ENCODE measurements around the gene SNTG2. TPM values are rescaled to one million over a fixed set of nuclear protein-coding genes. Genes with fewer than 3 reads are reported as not detected.

Gene SNTG2
- total RNA-seq, 5 donors from 2014 or later (not counting 1 experiment from before 2014, with no cell fraction given): 0.86 to 4.8 (median 2.7) TPM

DNA sequence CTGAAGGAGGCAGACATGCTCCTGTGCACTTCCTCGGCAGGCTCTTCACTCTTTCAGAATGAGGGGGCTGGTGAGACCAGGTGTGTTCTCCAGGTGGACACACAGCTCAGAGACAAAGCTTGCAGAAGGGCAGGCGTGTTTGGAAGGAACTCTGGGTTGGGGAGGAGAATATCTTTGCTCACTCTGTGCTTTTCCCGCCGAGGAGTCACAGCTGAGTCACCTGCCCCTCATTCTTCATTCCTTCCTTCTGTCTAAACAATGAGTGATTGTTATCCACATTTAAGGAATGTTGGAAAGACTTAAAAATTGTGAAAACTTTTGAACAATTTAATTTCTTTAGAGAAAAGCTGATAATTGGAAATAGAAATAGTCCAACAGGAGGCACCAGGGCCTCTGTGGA lies 336.3 kb downstream of the SNTG2 start:
- no peak overlapping the region for H3K4me3 ChIP-seq (ENCODE audit: control insufficient read depth in 1 of 2, extremely low read depth in 1 of 2, low read length in 1 of 2)
- Mint-ChIP-seq H3K27me3 (no peaks in the 10 kb centered on the region), H3K9me3 (no peaks in the 10 kb centered on the region), H3K4me1 (peaks cover 0 to 9% (median 0%) of the 10 kb centered on the region in 3 donors), H3K36me3 (no peaks in the 10 kb centered on the region), H3K27ac (no peak overlapping the region), H3K4me3 (no peak overlapping the region)
- ChIA-PET POLR2A (no interaction called here), CTCF (no interaction called here)
- 100% methylated on average over 1 of the region's 4 CpGs for WGBS (ENCODE audit: insufficient coverage)
- H3K4me1 ChIP-seq (ENCODE audit: control insufficient read depth in 1 of 2, extremely low read depth in 1 of 2, insufficient read depth in 2 of 2, low read length in 2 of 2): no peaks in the 10 kb centered on the region
- H3K9me3 ChIP-seq: no peaks in the 10 kb centered on the region
- no peaks in the 10 kb centered on the region for H3K36me3 ChIP-seq (ENCODE audit: control insufficient read depth in 2 of 2, extremely low read depth in 1 of 2, insufficient read depth in 1 of 2, low read length in 1 of 2)
- H3K27me3 ChIP-seq (replicated peaks in 1 of 2; ENCODE audit: control insufficient read depth in 2 of 2, extremely low read depth in 1 of 2, insufficient read depth in 2 of 2, low read length in 1 of 2): peaks cover 0 to 2% of the 10 kb centered on the region in 2 experiments
- no peak for DNase-seq
- no peak overlapping the region for H3K27ac ChIP-seq (ENCODE audit: low read length)
- no peak for ATAC-seq (replicated peaks in 1 of 4)

DNA sequence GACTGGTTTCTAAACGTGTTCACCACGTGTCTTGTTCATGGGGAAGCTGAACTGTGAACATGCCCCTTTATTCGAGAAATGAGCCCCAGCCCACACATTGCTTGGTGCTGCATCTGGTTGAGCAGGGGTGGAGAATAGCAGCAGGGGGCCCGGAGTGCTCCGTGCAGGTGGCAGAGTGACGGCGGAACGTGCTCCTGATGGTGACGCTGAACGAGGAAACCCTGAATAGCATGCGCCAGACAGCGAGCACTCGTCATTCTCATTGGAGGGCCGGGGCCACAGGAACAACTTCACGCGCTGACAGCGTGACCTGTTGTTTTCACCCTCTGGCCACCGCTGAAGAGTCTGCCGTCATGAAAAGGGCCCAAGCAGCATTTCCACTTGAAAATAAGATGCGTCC lies 336.8 kb downstream of the SNTG2 start:
- Mint-ChIP-seq H3K27ac (no peak overlapping the region), H3K27me3 (no peaks in the 10 kb centered on the region)
- POLR2A ChIA-PET: no interaction called here

DNA sequence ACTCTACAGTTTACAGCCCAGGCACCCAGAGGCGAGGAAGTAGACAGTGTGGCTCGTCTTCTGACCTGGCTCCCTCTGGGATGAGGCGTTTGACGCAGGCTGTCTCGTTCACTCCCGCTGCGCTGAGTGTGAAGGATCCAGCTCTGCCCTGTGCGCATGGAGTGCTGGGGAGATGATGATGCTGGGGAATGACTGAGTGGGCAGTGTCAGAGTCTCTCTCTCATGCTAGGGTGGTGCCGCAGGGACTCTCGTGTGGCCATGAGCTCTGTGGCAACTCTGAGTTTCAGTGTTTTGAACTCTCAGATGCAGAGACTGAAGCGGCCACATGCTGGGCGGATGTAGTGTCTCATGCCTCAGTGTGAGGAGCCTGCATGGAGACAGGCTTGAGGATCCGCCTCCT lies 344.3 kb downstream of the SNTG2 start:
- 87% methylated on average over 10 of the region's 13 CpGs for WGBS (ENCODE audit: insufficient coverage)
- no peak for ATAC-seq (replicated peaks in 1 of 4)
- Mint-ChIP-seq H3K27me3 (no peaks in the 10 kb centered on the region), H3K9me3 (peaks cover 6 to 8% (median 6%) of the 10 kb centered on the region in 3 donors), H3K36me3 (peaks cover 3% of the 10 kb centered on the region), H3K4me1 (peaks cover 0 to under 1% (median 0%) of the 10 kb centered on the region in 3 donors), H3K27ac (no peak overlapping the region), H3K4me3 (no peak overlapping the region)
- DNase-seq: no peak
- Histone ChIP-seq H3K4me3 (ENCODE audit: control insufficient read depth in 1 of 2, extremely low read depth in 1 of 2, low read length in 1 of 2) (no peak overlapping the region), H3K4me1 (ENCODE audit: control insufficient read depth in 1 of 2, extremely low read depth in 1 of 2, insufficient read depth in 2 of 2, low read length in 2 of 2) (no peaks in the 10 kb centered on the region), H3K27me3 (replicated peaks in 1 of 2; ENCODE audit: control insufficient read depth in 2 of 2, extremely low read depth in 1 of 2, insufficient read depth in 2 of 2, low read length in 1 of 2) (peaks cover 2 to 4% of the 10 kb centered on the region in 2 experiments), H3K9me3 (no peaks in the 10 kb centered on the region), H3K36me3 (ENCODE audit: control insufficient read depth in 2 of 2, extremely low read depth in 1 of 2, insufficient read depth in 1 of 2, low read length in 1 of 2) (no peaks in the 10 kb centered on the region), H3K27ac (ENCODE audit: low read length) (no peak overlapping the region)
- ChIA-PET POLR2A (no interaction called here), CTCF (no interaction called here)

More for the DNA sequence above, 336.8 kb downstream of the SNTG2 start:
- H3K36me3 Mint-ChIP-seq: no peaks in the 10 kb centered on the region
- Histone ChIP-seq H3K4me3 (ENCODE audit: control insufficient read depth in 1 of 2, extremely low read depth in 1 of 2, low read length in 1 of 2) (no peak overlapping the region), H3K27me3 (replicated peaks in 1 of 2; ENCODE audit: control insufficient read depth in 2 of 2, extremely low read depth in 1 of 2, insufficient read depth in 2 of 2, low read length in 1 of 2) (peaks cover 0 to 2% of the 10 kb centered on the region in 2 experiments), H3K36me3 (ENCODE audit: control insufficient read depth in 2 of 2, extremely low read depth in 1 of 2, insufficient read depth in 1 of 2, low read length in 1 of 2) (no peaks in the 10 kb centered on the region), H3K4me1 (ENCODE audit: control insufficient read depth in 1 of 2, extremely low read depth in 1 of 2, insufficient read depth in 2 of 2, low read length in 2 of 2) (no peaks in the 10 kb centered on the region), H3K9me3 (no peaks in the 10 kb centered on the region), H3K27ac (ENCODE audit: low read length) (no peak overlapping the region)
- DNase-seq: no peak
- no peak overlapping the region for H3K4me3 Mint-ChIP-seq
- H3K4me1 Mint-ChIP-seq: peaks cover 0 to 9% (median 0%) of the 10 kb centered on the region in 3 donors
- H3K9me3 Mint-ChIP-seq: peaks cover under 1 to 3% (median 3%) of the 10 kb centered on the region in 3 donors
- ATAC-seq (replicated peaks in 1 of 4): no peak
- CTCF ChIA-PET: no interaction called here
- 94% methylated on average over 16 of the region's 20 CpGs for WGBS (ENCODE audit: insufficient coverage)

DNA sequence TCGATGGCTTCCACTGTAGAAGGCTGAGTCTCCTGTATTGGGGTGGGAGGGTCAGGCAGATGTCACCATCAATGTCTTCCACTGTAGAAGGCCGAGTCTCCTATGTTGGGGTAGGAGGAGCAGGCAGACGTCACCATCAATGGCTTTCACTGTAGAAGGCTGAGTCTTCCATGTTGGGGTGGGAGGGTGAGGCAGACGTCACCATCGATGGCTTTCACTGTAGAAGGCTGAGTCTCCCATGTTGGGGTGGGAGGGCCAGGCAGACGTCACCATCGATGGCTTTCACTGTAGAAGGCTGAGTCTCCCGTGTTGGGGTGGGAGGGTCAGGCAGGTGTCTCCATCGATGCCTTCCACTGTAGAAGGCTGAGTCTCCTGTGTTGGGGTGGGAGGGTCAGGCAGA lies 345.1 kb downstream of the SNTG2 start:
- ATAC-seq (replicated peaks in 1 of 4) (no peak), DNase-seq (no peak)
- no peak overlapping the region for H3K4me3 Mint-ChIP-seq
- H3K27ac ChIP-seq (ENCODE audit: low read length): no peak overlapping the region
- ChIA-PET CTCF (no interaction called here), POLR2A (no interaction called here)
- H3K36me3 Mint-ChIP-seq: peaks cover 3% of the 10 kb centered on the region
- H3K4me1 Mint-ChIP-seq: no peaks in the 10 kb centered on the region
- peaks cover 2 to 4% of the 10 kb centered on the region in 2 experiments for H3K27me3 ChIP-seq (replicated peaks in 1 of 2; ENCODE audit: control insufficient read depth in 2 of 2, extremely low read depth in 1 of 2, insufficient read depth in 2 of 2, low read length in 1 of 2)
- H3K9me3 Mint-ChIP-seq: peaks cover 6 to 8% (median 6%) of the 10 kb centered on the region in 3 donors
- H3K4me1 ChIP-seq (ENCODE audit: control insufficient read depth in 1 of 2, extremely low read depth in 1 of 2, insufficient read depth in 2 of 2, low read length in 2 of 2): no peaks in the 10 kb centered on the region
- H3K36me3 ChIP-seq (ENCODE audit: control insufficient read depth in 2 of 2, extremely low read depth in 1 of 2, insufficient read depth in 1 of 2, low read length in 1 of 2): no peaks in the 10 kb centered on the region
- H3K27me3 Mint-ChIP-seq: no peaks in the 10 kb centered on the region
- no peak overlapping the region for H3K4me3 ChIP-seq (ENCODE audit: control insufficient read depth in 1 of 2, extremely low read depth in 1 of 2, low read length in 1 of 2)
- H3K9me3 ChIP-seq: no peaks in the 10 kb centered on the region
- H3K27ac Mint-ChIP-seq: no peak overlapping the region
- WGBS (ENCODE audit: insufficient coverage): 90% methylated on average over 6 of the region's 9 CpGs

DNA sequence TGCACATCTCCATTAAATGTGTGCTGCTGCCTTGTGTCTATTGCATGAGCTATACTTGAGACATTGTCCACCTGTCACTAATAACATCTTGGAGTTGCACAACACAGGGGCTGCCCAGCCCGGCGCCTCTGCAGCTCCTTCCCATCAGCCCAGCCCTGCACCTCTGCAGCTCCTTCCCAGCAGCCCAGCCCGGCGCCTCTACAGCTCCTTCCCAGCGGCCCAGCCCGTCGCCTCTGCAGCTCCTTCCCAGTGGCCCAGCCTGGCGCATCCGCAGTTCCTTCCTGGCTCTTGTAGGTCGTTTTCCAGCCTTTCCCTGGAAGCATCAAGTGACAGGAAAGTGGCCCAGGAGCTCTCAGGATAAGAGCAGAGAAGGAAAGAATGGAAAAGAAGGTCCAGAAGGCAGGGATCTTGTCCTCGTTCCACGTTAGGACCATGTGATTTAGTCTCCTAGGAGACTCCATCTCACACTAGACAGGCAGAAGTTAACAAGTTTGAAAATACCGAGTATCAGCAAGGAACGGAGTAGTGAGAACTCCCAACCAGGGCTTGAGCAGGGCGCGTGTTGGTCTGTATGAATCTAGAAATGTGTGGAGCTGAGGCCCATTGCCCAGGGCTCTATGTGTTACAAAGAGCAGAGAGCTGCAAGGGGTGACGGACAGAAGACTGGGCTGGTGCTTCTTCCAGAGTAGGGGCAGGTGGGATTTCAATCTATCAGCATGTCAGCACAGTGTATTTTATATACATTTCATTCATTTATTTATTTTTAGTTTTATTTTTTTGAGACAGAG lies 346.9 kb downstream of the SNTG2 start:
- Mint-ChIP-seq H3K27me3 (no peaks in the 10 kb centered on the region), H3K36me3 (peaks cover 3% of the 10 kb centered on the region), H3K27ac (no peak overlapping the region), H3K4me3 (no peak overlapping the region), H3K4me1 (peaks cover 0 to 4% (median 2%) of the 10 kb centered on the region in 3 donors), H3K9me3 (peaks cover 1 to 3% (median 3%) of the 10 kb centered on the region in 3 donors)
- ATAC-seq (replicated peaks in 1 of 4) (no peak), DNase-seq (no peak)
- Histone ChIP-seq H3K27me3 (replicated peaks in 1 of 2; ENCODE audit: control insufficient read depth in 2 of 2, extremely low read depth in 1 of 2, insufficient read depth in 2 of 2, low read length in 1 of 2) (peaks cover 0 to 4% of the 10 kb centered on the region in 2 experiments), H3K27ac (ENCODE audit: low read length) (no peak overlapping the region), H3K9me3 (no peaks in the 10 kb centered on the region), H3K36me3 (ENCODE audit: control insufficient read depth in 2 of 2, extremely low read depth in 1 of 2, insufficient read depth in 1 of 2, low read length in 1 of 2) (no peaks in the 10 kb centered on the region), H3K4me3 (ENCODE audit: control insufficient read depth in 1 of 2, extremely low read depth in 1 of 2, low read length in 1 of 2) (no peak overlapping the region), H3K4me1 (ENCODE audit: control insufficient read depth in 1 of 2, extremely low read depth in 1 of 2, insufficient read depth in 2 of 2, low read length in 2 of 2) (no peaks in the 10 kb centered on the region)
- 86% methylated on average over 9 of the region's 17 CpGs for WGBS (ENCODE audit: insufficient coverage)
- ChIA-PET POLR2A (no interaction called here), CTCF (no interaction called here)

DNA sequence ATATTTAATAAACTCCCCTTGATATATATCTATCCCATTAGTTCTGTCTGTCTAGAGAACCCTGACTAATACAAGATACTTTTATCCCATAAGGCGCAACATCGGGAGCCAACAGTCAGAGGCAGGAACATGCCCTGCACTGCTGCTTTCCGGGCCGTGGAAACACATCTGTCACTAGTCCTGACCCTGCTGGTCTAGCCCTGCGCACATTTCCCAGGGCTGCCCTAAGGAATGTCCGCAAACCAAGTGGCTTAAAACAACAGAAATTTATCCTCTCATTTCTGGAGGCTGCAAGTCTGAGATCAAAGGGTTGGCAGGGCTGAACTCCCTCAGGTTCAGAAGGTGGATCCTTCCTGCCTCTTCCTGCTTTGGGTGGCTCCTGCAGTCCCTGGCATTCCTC lies 348.4 kb downstream of the SNTG2 start:
- CTCF ChIA-PET: no interaction called here

More for the DNA sequence above, 348.4 kb downstream of the SNTG2 start:
- H3K4me1 Mint-ChIP-seq: peaks cover 3 to 16% (median 15%) of the 10 kb centered on the region in 3 donors
- H3K36me3 Mint-ChIP-seq: peaks cover 3% of the 10 kb centered on the region
- Histone ChIP-seq H3K4me1 (ENCODE audit: control insufficient read depth in 1 of 2, extremely low read depth in 1 of 2, insufficient read depth in 2 of 2, low read length in 2 of 2) (no peaks in the 10 kb centered on the region), H3K9me3 (no peaks in the 10 kb centered on the region), H3K27ac (ENCODE audit: low read length) (no peak overlapping the region), H3K36me3 (ENCODE audit: control insufficient read depth in 2 of 2, extremely low read depth in 1 of 2, insufficient read depth in 1 of 2, low read length in 1 of 2) (no peaks in the 10 kb centered on the region), H3K27me3 (replicated peaks in 1 of 2; ENCODE audit: control insufficient read depth in 2 of 2, extremely low read depth in 1 of 2, insufficient read depth in 2 of 2, low read length in 1 of 2) (peaks cover 0 to 4% of the 10 kb centered on the region in 2 experiments), H3K4me3 (ENCODE audit: control insufficient read depth in 1 of 2, extremely low read depth in 1 of 2, low read length in 1 of 2) (no peak overlapping the region)
- H3K27ac Mint-ChIP-seq: no peak overlapping the region
- ATAC-seq (replicated peaks in 1 of 4) (no peak), DNase-seq (no peak)
- no peaks in the 10 kb centered on the region for H3K9me3 Mint-ChIP-seq
- no peak overlapping the region for H3K4me3 Mint-ChIP-seq
- POLR2A ChIA-PET: no interaction called here
- 94% methylated on average over 6 of the region's 6 CpGs for WGBS (ENCODE audit: insufficient coverage)
- no peaks in the 10 kb centered on the region for H3K27me3 Mint-ChIP-seq

Measured in T-cell (primary cell).